Breast epithelium (tissue), 3 donors: ENCODE data around the gene USP46.

Source experiments
- POLR2A ChIP-seq: fragments of 450-650 bp; IDR thresholded peaks from one replicate; pipeline ENCODE4 v1.6.1; 2016; ENCODE audit warnings: antibody characterized with exemption, mild to moderate bottlenecking, moderate library complexity
- POLR2AphosphoS5 ChIP-seq, 3 donors: sonication (generic); formaldehyde crosslinking; IDR thresholded peaks; one replicate each; pipeline ENCODE4 v1.6.1; 2017; ENCODE audit warnings: antibody characterized with exemption in 3 of 3
- TF ChIP-seq, protein P1 (sequence below), 3 donors: fragments of 450-650 bp; IDR thresholded peaks; one replicate each; pipeline ENCODE4 v1.5.1; 2016 to 2017; ENCODE audit warnings: antibody characterized with exemption in 3 of 3, mild to moderate bottlenecking in 3 of 3, moderate library complexity in 3 of 3

DNA sequence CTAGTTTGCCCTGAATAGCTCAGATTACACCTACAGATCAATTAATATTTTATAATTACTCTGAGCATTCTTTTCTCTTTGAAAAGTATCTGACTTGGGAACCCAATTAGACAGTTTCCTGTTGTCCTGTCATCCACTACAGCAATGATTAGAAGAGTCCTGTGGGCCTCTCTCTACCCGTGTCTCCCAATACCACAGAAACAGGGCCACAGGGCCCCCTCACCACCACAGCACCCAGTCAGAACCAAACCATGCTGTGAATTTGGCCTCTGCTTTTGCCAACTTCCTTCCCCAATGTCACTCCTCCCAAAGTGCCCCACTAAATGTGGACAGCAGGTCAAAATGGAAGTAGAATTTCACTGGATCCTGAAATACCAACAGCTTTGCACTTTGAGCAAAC, 10.3 kb downstream of the USP46 start:
- TF ChIP-seq, protein P1, sequence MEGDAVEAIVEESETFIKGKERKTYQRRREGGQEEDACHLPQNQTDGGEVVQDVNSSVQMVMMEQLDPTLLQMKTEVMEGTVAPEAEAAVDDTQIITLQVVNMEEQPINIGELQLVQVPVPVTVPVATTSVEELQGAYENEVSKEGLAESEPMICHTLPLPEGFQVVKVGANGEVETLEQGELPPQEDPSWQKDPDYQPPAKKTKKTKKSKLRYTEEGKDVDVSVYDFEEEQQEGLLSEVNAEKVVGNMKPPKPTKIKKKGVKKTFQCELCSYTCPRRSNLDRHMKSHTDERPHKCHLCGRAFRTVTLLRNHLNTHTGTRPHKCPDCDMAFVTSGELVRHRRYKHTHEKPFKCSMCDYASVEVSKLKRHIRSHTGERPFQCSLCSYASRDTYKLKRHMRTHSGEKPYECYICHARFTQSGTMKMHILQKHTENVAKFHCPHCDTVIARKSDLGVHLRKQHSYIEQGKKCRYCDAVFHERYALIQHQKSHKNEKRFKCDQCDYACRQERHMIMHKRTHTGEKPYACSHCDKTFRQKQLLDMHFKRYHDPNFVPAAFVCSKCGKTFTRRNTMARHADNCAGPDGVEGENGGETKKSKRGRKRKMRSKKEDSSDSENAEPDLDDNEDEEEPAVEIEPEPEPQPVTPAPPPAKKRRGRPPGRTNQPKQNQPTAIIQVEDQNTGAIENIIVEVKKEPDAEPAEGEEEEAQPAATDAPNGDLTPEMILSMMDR (IDR thresholded peaks at IDR 0.05), result no peak
- TF ChIP-seq POLR2A (no peak), POLR2AphosphoS5 (IDR thresholded peaks at IDR 0.05) (no peak)
